ENCODE results near the gene LRRC8E.

Gene LRRC8E

GRCh38 chr19:7868671-7869452, 19.4 kb upstream of the LRRC8E start:
- DNase-seq, result peak; percentile 93

GRCh38 chr19:7869453-7869909, 18.8 kb upstream of the LRRC8E start:
- DNase-seq, result peak; percentile 76

GRCh38 chr19:7869910-7870511, 18.3 kb upstream of the LRRC8E start:
- DNase-seq, result peak; percentile 84

GRCh38 chr19:7870571-7871436, 17.5 kb upstream of the LRRC8E start:
- peak; percentile 93 for DNase-seq

GRCh38 chr19:7871437-7872305, 16.6 kb upstream of the LRRC8E start:
- peak; percentile 95 for DNase-seq

- DNase-seq, result no peak
Observed at GRCh38 chr19:7872306-7873204, 15.8 kb upstream of the LRRC8E start.

- no peak for DNase-seq
Observed at GRCh38 chr19:7873304-7874075, 14.8 kb upstream of the LRRC8E start.

- peak; percentile 47 for DNase-seq
Observed at GRCh38 chr19:7874076-7874896, 14.0 kb upstream of the LRRC8E start, which contains the start of gene PRR36. TSS of gene PRR36 (minus strand) at chr19:7874390. CDS start at chr19:7873689, 701 bp downstream.

GRCh38 chr19:7874897-7875273, 13.4 kb upstream of the LRRC8E start:
- DNase-seq, result no peak

GRCh38 chr19:7877249-7877836, 11.0 kb upstream of the LRRC8E start:
- DNase-seq, result no peak

- no peak for DNase-seq
Observed at GRCh38 chr19:7879111-7879807, 9.1 kb upstream of the LRRC8E start.

- DNase-seq, result no peak
Observed at GRCh38 chr19:7879836-7880235, 8.5 kb upstream of the LRRC8E start.

GRCh38 chr19:7881910-7882309, 6.4 kb upstream of the LRRC8E start:
- no peak for DNase-seq

- no peak for DNase-seq
Observed at GRCh38 chr19:7883105-7883504, 5.2 kb upstream of the LRRC8E start.

GRCh38 chr19:7883796-7884570, 4.3 kb upstream of the LRRC8E start:
- no peak for DNase-seq

- DNase-seq, result no peak
Observed at GRCh38 chr19:7885818-7886217, 2.5 kb upstream of the LRRC8E start.

- DNase-seq, result no peak
Observed at GRCh38 chr19:7887408-7888144, 734 bp upstream of the LRRC8E start.
